HCT116 (cell line): Measurements from ENCODE around the gene HACE1.

Experiments
- CEBPB ChIP-seq: IDR thresholded peaks from 2 replicates; pipeline ENCODE4 v1.6.1; 2012; ENCODE audit warnings: low read depth
- CTCF ChIP-seq, 3 experiments: fragments of 200-600 bp in 1 of 3; sonication (generic) in 1 of 3; IDR thresholded peaks in 2 of 3; conservative IDR thresholded peaks in 1 of 3; 2 replicates each; pipeline ENCODE4 v1.5.1; 2012 to 2017; ENCODE audit warnings: low read depth in 2 of 3, low read length in 2 of 3, antibody characterized with exemption in 1 of 3, borderline replicate concordance in 1 of 3, control low read depth in 1 of 3, mild to moderate bottlenecking in 1 of 3, mixed read lengths in 1 of 3, mixed run types in 1 of 3, moderate library complexity in 1 of 3; ENCODE audit not compliant: insufficient read depth in 1 of 3
- EGR1 ChIP-seq: IDR thresholded peaks from 2 replicates; pipeline ENCODE4 v1.6.1; 2012; ENCODE audit warnings: low read depth
- POLR2A ChIP-seq: IDR thresholded peaks from 2 replicates; pipeline ENCODE4 v1.7.0; 2011; ENCODE audit warnings: borderline replicate concordance; ENCODE audit not compliant: insufficient read depth, insufficient read length; ENCODE audit errors: extremely low read depth
- RAD21 ChIP-seq: IDR thresholded peaks from 2 replicates; pipeline ENCODE4 v1.6.1; 2012; ENCODE audit warnings: low read depth, mild to moderate bottlenecking
- YY1 ChIP-seq: IDR thresholded peaks from 2 replicates; pipeline ENCODE4 v1.6.1; 2011; ENCODE audit warnings: low read length, low read depth, moderate library complexity, mild to moderate bottlenecking; ENCODE audit not compliant: insufficient replicate concordance; ENCODE audit errors: extremely low read depth

- TF ChIP-seq EGR1 (no peak), POLR2A (no peak), CEBPB (no peak), CTCF (IDR thresholded peaks at IDR 0.05 in 2 of 3, conservative IDR thresholded peaks at IDR 0.05 in 1 of 3; ENCODE audit: borderline replicate concordance in 1 of 3, insufficient read depth in 1 of 3, low read depth in 2 of 3, low read length in 2 of 3) (no peak), RAD21 (no peak), YY1 (no peak)
These were observed 27.6 kb upstream of the HACE1 start for GRCh38 chr6:104887350-104887749.
